NB4 (cell line): ENCODE measurements around the gene MARK3.

Experiments
- DNase-seq: peaks from one replicate; pipeline ENCODE4 v3.0.0; 2010; ENCODE audit warnings: low read depth
- H3K4me3 ChIP-seq: one replicate; pipeline ENCODE4 v1.5.1; 2011; ENCODE audit warnings: mild to moderate bottlenecking, low read depth, low read length, moderate library complexity
- MYC ChIP-seq: IDR thresholded peaks from 2 replicates; pipeline ENCODE4 v1.6.1; 2011; ENCODE audit warnings: low read depth, low read length
- POLR2A ChIP-seq: IDR thresholded peaks from 2 replicates; pipeline ENCODE4 v1.6.1; 2011; ENCODE audit warnings: mild to moderate bottlenecking; ENCODE audit not compliant: insufficient read length; ENCODE audit errors: extremely low read depth
- TF ChIP-seq, protein P1 (sequence below): IDR thresholded peaks from 2 replicates; pipeline ENCODE4 v1.6.1; 2011; ENCODE audit warnings: low read depth, low read length
- TF ChIP-seq, protein P2 (sequence below): IDR thresholded peaks from one replicate; pipeline ENCODE4 v1.5.1; 2012; ENCODE audit warnings: low read depth, low read length

MARK3 gene

DNA sequence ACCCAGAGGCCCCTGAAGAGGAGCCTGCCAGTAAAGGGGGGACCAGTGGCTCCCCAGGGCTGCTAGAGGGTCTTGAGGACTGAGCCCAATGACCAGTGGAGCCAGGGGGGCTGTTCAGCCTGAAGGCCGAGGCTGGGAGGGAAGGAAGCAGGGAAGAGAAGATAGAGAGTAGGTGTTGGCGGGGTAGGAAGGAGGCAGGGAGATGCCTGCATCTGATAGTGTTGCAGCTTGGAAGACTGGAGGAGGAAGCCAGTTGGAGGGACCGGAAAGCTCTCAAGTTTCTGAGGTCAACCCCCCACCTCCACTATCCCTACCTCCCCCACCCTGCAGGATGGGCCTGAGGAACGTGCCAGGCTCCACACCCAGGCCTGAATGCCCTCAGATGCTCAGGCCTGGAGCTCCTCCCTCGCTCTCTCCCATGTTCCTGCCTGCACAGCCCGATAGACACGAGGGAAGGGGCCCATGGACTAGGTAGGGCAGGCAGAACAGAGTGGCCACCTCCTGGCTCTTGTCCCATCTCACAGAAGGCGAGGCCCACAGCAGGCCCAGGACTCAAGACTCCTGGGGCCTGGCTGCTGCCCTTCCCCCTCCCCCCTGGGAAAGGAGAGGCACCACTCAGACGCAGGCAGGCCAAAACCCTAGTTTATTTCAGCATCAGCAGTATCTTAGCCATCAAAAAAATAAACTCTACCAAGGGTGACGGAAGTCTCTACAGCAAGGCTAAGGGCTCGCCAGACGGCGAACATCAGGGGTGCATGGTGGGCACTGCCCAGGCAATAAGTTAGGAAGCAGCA is 134.0 kb downstream of the MARK3 start:
- no peak overlapping the region for H3K4me3 ChIP-seq
- peak; percentile 63 for DNase-seq

DNA sequence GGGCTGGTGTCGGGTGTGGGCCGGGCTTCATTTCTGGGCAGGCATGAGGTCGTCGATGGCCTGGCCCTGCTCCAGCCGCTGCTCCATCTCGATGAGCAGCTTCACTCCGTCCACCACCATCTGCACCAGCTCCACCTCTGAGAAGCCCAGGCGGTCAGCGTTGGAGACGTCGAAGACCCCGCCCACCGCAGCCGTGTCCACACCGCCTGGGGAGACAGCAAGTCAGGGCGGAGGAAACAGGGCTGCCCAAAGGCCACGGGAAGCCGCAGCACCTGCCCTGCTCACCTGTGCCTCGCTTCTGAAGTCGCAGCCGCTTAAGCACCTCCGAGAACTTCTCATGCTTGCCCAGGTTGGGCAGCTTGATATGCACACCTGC is 134.6 kb downstream of the MARK3 start:
- no peak overlapping the region for H3K4me3 ChIP-seq
- DNase-seq = no peak

More for the DNA sequence above, 134.0 kb downstream of the MARK3 start:
- TF ChIP-seq POLR2A (no peak), MYC (no peak)
- TF ChIP-seq, protein P1, sequence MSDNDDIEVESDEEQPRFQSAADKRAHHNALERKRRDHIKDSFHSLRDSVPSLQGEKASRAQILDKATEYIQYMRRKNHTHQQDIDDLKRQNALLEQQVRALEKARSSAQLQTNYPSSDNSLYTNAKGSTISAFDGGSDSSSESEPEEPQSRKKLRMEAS = no peak
- TF ChIP-seq, protein P2, sequence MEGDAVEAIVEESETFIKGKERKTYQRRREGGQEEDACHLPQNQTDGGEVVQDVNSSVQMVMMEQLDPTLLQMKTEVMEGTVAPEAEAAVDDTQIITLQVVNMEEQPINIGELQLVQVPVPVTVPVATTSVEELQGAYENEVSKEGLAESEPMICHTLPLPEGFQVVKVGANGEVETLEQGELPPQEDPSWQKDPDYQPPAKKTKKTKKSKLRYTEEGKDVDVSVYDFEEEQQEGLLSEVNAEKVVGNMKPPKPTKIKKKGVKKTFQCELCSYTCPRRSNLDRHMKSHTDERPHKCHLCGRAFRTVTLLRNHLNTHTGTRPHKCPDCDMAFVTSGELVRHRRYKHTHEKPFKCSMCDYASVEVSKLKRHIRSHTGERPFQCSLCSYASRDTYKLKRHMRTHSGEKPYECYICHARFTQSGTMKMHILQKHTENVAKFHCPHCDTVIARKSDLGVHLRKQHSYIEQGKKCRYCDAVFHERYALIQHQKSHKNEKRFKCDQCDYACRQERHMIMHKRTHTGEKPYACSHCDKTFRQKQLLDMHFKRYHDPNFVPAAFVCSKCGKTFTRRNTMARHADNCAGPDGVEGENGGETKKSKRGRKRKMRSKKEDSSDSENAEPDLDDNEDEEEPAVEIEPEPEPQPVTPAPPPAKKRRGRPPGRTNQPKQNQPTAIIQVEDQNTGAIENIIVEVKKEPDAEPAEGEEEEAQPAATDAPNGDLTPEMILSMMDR = no peak

DNA sequence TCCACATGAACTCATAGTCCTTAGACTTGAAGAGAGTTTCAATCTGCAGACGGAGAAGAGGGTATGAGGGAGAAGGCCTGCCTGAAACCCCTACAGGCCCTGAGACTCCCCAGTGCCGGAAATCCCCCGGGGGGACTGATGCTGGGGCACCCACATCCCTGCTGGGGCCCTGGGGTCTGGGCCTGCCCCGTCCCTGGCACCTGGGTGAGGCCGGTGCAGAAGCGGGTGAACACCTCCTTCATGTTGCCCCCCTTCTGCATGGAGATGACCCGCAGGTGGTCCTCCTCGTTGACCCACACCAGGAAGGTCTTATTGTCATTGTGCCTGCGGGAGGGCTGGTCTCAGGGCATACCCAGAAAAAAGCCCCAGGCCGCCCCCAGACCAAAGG is 135.0 kb downstream of the MARK3 start:
- H3K4me3 ChIP-seq = no peak overlapping the region
- no peak for TF ChIP-seq MYC
- no peak for TF ChIP-seq POLR2A
- TF ChIP-seq, protein P1 = no peak
- TF ChIP-seq, protein P2 = no peak
- DNase-seq = no peak

More for the DNA sequence above, 134.6 kb downstream of the MARK3 start:
- no peak for TF ChIP-seq MYC
- TF ChIP-seq, protein P1 = no peak
- TF ChIP-seq, protein P2 = no peak
- no peak for TF ChIP-seq POLR2A

DNA sequence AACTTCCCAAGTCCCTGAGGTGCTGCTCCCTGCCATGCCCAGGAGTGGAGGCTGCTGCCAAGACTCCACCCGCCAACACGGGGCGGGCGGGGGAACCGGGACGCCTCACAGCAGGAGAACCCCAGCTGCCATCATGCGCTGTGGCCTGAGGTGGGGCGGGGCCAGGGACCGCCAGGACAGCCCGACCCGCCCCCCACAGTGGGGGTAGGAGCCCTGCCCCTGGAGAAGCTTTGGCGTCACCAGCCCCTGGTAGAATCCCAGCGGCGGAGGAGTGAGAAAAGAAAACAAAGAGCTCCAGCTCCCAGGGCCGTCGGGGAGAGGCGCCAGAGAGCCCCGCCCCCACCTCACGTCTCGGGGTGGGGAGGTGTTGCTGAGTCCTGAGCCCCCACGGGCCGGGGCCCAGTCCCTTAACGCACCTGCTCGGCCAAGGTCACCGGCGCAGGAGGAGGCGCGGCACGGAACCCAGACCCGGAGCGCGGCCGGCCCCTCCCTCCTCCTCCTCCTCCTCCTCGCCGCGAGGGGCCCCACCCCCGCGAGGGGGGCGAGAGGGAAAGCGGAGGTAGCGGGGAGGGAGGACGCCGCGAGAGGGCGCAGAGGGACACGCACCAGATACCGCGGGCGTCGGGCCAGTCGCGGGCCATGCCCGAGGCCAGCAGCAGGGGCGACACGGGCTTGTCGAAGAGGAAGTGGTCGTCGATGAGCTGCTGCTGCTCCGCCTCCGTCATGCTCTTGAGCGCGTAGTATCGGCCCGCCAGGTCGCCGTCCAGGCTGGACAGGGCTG is 135.6 kb downstream of the MARK3 start:
- peak; percentile 90 for DNase-seq
- TF ChIP-seq, protein P2 = peak; percentile 46
- TF ChIP-seq POLR2A (no peak), MYC (peak; percentile 73)
- TF ChIP-seq, protein P1 = peak; percentile 80
- H3K4me3 ChIP-seq = no peak overlapping the region

DNA sequence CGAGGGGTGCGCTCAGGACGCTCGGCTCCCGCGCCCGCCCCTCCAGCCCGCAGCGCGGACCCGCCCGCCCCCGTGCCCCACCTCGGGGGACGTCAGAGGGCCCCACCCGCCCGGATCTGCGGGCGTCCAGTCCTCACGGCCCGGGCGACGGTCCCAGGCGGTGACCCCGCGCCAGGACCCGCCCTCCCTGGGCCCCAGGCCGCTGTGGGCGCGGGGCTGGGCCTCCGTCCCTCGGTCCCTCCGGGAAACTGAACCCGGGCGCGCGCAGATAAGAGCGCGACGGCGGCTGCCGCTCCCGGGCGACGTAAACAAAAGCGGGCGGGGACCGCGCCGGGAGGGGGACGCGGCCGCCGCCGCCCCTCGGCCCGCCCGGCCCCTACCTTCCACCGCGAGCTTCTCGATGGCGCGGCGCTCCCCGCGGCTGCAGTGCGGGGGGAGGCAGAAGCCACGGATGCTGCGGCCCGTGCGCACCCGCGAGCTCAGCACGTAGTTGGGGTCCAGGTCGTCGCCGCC is 136.3 kb downstream of the MARK3 start:
- H3K4me3 ChIP-seq = no peak overlapping the region
- DNase-seq = peak; percentile 42
- TF ChIP-seq POLR2A = no peak
- TF ChIP-seq, protein P2 = no peak
- no peak for TF ChIP-seq MYC
- TF ChIP-seq, protein P1 = no peak
